ENCODE data around the gene SLC5A5. TPM values are rescaled to one million over a fixed set of nuclear protein-coding genes. Genes with fewer than 3 reads are reported as not detected.

SLC5A5 gene
- total RNA-seq, 2 experiments from 2014 or later: 1.0 to 1.3 TPM

DNA sequence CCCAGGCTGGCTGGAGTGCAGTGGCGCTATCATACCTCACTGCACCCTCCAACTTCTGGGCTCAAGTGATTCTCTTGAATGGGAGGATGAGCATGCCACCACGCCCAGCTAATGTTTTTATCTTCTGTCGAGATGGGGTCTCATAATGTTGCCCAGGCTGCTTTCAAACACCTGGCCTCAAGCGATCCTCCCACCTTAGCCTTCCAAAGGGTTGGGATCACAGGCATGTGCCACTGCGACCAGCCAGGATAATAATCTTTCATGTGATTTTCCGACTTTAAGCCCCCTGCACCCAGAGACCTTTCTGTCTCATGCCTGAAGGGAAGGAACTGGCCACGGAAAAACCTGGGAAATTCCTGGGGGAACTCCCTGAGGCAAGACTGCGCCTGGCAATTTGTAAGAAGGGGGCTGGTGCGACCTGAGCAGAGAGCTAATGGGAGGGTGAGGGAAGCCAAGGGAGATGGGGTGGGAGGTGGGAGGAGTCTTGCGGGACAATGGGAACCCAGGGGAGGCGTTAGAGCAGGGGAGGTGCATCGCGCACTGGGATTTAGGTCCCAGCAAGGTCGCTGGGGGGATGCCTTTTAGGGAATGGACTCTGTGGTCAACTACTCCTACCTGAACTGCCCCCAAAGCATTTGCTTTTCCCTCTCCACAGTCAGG is 59.9 kb downstream of the SLC5A5 start:
- peaks cover 9% of the 10 kb centered on the region for H3K36me3 Mint-ChIP-seq (ENCODE audit: low read depth)
- H3K27ac Mint-ChIP-seq: no peak overlapping the region
- intact Hi-C loops (cut with DNase I, micrococcal nuclease): loop anchor here (1.0 to 5.0 kb wide), 7 partner anchors 57 to 221 kb away; partner anchors contain the start of genes RPL18A (in 2 of the 2), B3GNT3 (in 1 of the 2), MAP1S (in 1 of the 2) and SLC5A5 (in 1 of the 2)
- no peak for ATAC-seq
- DNase-seq: peak; percentile 38
- H3K4me1 Mint-ChIP-seq: peaks cover 18% of the 10 kb centered on the region
- POLR2A ChIA-PET: interaction anchor here (1.0 to 1.5 kb wide), 6 partner anchors 60 to 206 kb away, joined by 3 to 38 read pairs (median 8); partner anchors contain the start of genes RPL18A and SLC5A5
- H3K27me3 Mint-ChIP-seq: peaks cover 2% of the 10 kb centered on the region
- H3K9me3 Mint-ChIP-seq (ENCODE audit: low read depth): no peaks in the 10 kb centered on the region
- peak overlapping the region; percentile 51 for H3K4me3 Mint-ChIP-seq
- CTCF ChIA-PET: interaction anchor here (0.6 to 5.1 kb wide), 18 partner anchors 11 to 326 kb away, joined by 3 to 102 read pairs (median 6); partner anchors contain the start of genes JAK3, MPV17L2, RPL18A and SLC5A5

DNA sequence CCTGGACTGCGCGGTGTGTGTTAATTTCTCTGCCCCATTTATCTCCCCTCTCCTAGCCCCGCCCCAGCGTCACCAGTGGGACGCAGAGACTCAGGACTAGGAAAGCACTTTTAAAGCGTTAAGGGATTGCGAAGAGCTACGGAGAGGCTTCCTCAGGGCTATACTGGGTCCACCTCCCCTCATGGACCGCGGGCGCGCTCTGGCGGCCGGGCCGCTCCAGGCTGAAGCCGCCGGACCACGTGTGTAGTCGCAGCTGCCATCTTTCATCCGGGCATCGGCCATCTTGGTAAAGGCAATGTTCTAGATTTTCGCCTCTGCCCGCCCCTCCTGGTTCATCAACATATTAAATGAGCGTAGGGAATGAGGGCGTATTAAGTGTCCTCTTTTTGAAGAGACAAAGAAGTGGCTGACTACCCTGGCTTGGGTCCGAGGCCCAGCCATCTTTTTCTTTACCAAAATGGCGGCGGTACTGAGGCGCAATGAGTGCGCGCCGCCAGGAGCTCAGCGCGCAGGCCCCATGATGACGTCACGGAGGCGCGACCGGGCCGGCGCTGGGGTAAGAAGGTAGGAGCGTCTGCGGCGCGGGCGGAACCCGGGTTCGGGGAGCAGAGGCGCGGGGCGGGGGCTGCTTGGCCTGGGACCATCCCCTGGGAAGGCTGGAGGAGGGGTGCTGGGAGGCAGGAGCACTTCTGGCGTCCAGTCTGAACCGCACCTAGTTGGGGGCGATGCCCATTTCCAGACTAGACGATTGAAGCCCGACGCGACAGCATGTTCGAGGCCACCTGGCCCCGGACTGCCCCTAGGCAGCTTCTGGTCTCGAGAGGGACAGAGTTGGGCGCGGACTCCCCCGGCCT is 61.0 kb downstream of the SLC5A5 start, which contains the start of gene CCDC124:
Gene CCDC124, plus strand, starts transcription at position 531 of the 854 bp plus-strand sequence. CDS start 3,406 bp downstream, outside the sequence.
- Mint-ChIP-seq H3K27me3 (no peaks in the 10 kb centered on the region), H3K36me3 (ENCODE audit: low read depth) (peaks cover 11% of the 10 kb centered on the region), H3K27ac (peak within 1 kb of the TSS; percentile 92), H3K9me3 (ENCODE audit: low read depth) (no peaks in the 10 kb centered on the region), H3K4me3 (peak within 1 kb of the TSS; percentile 88), H3K4me1 (peaks cover 18% of the 10 kb centered on the region)
- intact Hi-C loops (cut with DNase I, micrococcal nuclease): loop anchor here (1.0 to 5.0 kb wide), 8 partner anchors 15 to 220 kb away; partner anchors contain the start of genes RPL18A (in 2 of the 2), B3GNT3 (in 1 of the 2), MAP1S (in 1 of the 2) and SLC5A5 (in 1 of the 2)
- ChIA-PET POLR2A (interaction anchor here (0.7 to 1.5 kb wide), 8 partner anchors 61 to 349 kb away, joined by 3 to 38 read pairs (median 6); partner anchors contain the start of genes JUND, RPL18A and SLC5A5), CTCF (interaction anchor here (0.5 to 5.1 kb wide), 30 partner anchors 10 to 317 kb away, joined by 3 to 102 read pairs (median 5); partner anchors contain the start of genes ARRDC2, JAK3, MPV17L2 and RPL18A)
- peak; percentile 96 for DNase-seq
- peak; percentile 98 for ATAC-seq

DNA sequence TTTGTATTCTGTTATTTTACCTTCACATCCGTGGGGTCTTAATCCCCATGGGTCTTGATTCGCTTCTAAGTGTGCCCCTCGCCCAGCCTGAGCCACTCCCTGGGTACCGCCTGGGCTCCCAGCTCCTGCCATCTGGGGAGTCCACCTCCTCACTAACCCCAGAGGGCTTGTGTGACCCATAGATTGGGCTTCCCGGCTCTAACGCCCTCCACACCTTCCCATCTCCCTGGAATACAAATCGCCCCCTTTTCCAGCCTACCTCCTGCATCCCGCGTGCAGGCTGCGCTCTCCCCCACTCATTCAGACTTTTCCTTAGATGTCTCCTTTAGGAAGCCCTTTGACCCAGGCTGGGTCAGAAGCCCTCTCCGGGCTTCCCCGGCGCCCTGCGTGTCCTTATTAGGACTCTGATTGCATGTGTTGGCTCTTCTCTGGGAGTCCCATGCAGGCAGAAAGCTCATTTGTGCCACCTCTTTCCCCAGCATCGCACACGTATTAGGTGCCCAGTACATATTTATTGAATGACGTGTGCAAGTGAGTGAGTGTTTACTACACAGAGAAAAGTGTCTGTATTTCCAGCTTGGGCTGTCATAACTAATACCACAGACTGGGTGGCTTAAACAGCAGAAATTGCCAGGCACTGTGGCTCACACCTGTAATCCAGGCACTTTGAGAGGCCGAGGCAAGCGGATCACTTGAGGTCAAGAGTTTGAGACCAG is 61.8 kb downstream of the SLC5A5 start:
- peak overlapping the region; percentile 88 for H3K4me3 Mint-ChIP-seq
- ChIA-PET POLR2A (interaction anchor here (0.6 to 1.5 kb wide), 9 partner anchors 62 to 348 kb away, joined by 3 to 38 read pairs (median 4); partner anchors contain the start of genes JUND, RPL18A and SLC5A5), CTCF (interaction anchor here (0.5 to 5.1 kb wide), 30 partner anchors 11 to 359 kb away, joined by 3 to 102 read pairs (median 5); partner anchors contain the start of genes ARRDC2, JAK3, RPL18A and SLC5A5)
- intact Hi-C loops (cut with DNase I, micrococcal nuclease): loop anchor here (1.0 to 5.0 kb wide), 3 partner anchors 14 to 136 kb away; partner anchors contain the start of genes B3GNT3 (in 1 of the 2) and SLC5A5 (in 1 of the 2)
- DNase-seq (no peak), ATAC-seq (no peak)
- H3K4me1 Mint-ChIP-seq: peaks cover 18% of the 10 kb centered on the region
- peaks cover 12% of the 10 kb centered on the region for H3K36me3 Mint-ChIP-seq (ENCODE audit: low read depth)
- peak overlapping the region; percentile 92 for H3K27ac Mint-ChIP-seq
- H3K27me3 Mint-ChIP-seq: no peaks in the 10 kb centered on the region
- H3K9me3 Mint-ChIP-seq (ENCODE audit: low read depth): no peaks in the 10 kb centered on the region

DNA sequence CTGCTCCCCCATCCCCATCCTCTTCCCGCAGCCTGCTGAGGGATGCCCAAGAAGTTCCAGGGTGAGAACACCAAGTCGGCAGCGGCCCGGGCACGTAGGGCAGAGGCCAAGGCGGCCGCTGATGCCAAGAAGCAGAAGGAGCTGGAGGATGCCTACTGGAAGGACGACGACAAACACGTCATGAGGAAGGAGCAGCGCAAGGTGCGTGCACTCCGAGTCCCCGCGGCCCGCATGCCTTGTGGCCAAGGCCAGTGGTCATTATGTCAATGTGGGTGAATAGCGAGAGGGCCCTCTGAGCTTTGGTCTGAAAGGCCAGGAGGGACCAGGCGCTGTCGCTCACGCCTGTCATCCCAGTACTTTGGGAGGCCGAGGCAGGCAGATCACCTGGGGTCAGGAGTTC is 64.6 kb downstream of the SLC5A5 start:
- no peaks in the 10 kb centered on the region for H3K9me3 Mint-ChIP-seq (ENCODE audit: low read depth)
- intact Hi-C loops (cut with DNase I, micrococcal nuclease): no loop called here
- peaks cover 20% of the 10 kb centered on the region for H3K36me3 Mint-ChIP-seq (ENCODE audit: low read depth)
- ATAC-seq: no peak
- no peak overlapping the region for H3K4me3 Mint-ChIP-seq
- peaks cover 13% of the 10 kb centered on the region for H3K4me1 Mint-ChIP-seq
- no peak overlapping the region for H3K27ac Mint-ChIP-seq
- H3K27me3 Mint-ChIP-seq: no peaks in the 10 kb centered on the region
- ChIA-PET CTCF (interaction anchor here (5.0 kb wide), 1 partner anchor 60 kb away, joined by 102 read pairs; no protein-coding TSS in a partner anchor), POLR2A (interaction anchor here (0.7 kb wide), 1 partner anchor 59 kb away, joined by 4 read pairs; no protein-coding TSS in a partner anchor)
- no peak for DNase-seq

DNA sequence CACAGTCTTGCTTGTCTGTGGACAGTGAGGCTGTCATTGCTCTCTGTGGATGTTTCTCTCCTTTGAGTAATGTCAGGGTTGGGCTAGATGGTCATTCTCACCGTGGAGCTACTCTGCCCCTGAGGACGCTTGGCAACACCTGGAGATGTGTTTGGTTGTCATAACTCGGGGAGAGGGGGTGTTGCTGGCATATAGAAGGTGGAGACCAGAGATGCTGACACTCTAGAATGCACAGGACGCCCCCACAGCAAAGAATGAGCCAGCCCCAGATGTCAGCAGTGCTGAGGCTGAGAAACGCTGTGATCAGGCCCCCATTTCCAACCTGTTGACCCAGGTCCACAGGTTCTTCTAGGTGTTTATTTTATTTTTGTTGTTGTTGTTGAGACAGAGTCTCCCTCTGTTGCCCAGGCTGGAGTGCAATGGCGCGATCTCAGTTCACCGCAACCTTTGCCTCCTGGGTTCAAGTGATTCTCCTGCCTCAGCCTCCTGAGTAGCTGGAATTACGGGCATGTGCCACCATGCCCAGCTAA is 65.7 kb downstream of the SLC5A5 start:
- Mint-ChIP-seq H3K27me3 (no peaks in the 10 kb centered on the region), H3K27ac (no peak overlapping the region), H3K4me1 (peaks cover 6% of the 10 kb centered on the region), H3K4me3 (no peak overlapping the region), H3K9me3 (ENCODE audit: low read depth) (no peaks in the 10 kb centered on the region), H3K36me3 (ENCODE audit: low read depth) (peaks cover 23% of the 10 kb centered on the region)
- DNase-seq (no peak), ATAC-seq (no peak)
- ChIA-PET POLR2A (interaction anchor here (0.6 to 1.2 kb wide), 2 partner anchors 78 to 191 kb away, joined by 3 to 4 read pairs; partner anchors contain the start of gene RPL18A), CTCF (interaction anchor here (0.5 to 5.0 kb wide), 18 partner anchors 8 to 552 kb away, joined by 3 to 102 read pairs (median 4); partner anchors contain the start of gene RPL18A)
- intact Hi-C loops (cut with DNase I, micrococcal nuclease): no loop called here

DNA sequence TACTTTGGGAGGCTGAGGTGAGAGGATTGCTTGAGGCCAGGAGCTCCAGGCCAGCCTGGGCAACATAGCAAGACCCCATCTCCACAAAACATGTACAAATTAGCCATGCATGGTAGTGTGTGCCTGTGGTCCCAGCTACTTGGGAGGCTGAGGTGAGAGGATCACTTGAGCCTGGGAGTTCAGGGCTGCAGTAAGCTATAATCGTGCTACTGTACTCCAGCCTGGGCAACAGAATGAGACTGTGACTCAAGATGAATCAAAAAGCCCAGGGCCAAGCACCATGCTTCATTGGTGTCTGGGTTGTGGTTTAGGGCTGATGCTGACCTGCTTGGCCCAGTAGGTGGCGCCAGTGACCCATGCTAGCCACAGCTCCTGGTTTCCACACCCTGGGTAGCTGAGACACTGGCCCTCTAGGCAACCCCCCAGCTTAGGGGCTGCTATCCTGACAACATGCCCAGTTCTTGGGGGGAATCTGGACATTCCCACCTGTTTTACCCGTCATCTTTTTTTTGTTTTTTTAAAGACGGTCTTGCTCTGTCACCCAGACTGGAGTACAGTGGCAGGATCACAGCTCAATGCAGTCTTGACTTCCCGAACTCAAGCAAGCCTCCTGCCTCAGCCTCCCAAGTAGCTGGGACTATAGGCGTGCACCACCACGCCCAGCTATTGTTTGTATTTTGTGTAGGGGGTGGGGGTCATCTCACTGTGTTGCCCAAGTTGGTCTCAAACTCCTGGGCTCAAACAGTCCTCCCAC is 66.5 kb downstream of the SLC5A5 start:
- no peaks in the 10 kb centered on the region for H3K9me3 Mint-ChIP-seq (ENCODE audit: low read depth)
- peaks cover 23% of the 10 kb centered on the region for H3K36me3 Mint-ChIP-seq (ENCODE audit: low read depth)
- ATAC-seq (peak; percentile 98), DNase-seq (peak; percentile 92)
- peaks cover 6% of the 10 kb centered on the region for H3K4me1 Mint-ChIP-seq
- no peaks in the 10 kb centered on the region for H3K27me3 Mint-ChIP-seq
- H3K4me3 Mint-ChIP-seq: no peak overlapping the region
- POLR2A ChIA-PET: interaction anchor here (1.0 to 1.2 kb wide), 2 partner anchors 58 to 79 kb away, joined by 3 to 12 read pairs; partner anchors contain the start of gene RPL18A
- CTCF ChIA-PET: interaction anchor here (0.5 to 5.0 kb wide), 30 partner anchors 8 to 558 kb away, joined by 3 to 102 read pairs (median 4); partner anchors contain the start of genes ARRDC2, MPV17L2 and RPL18A
- H3K27ac Mint-ChIP-seq: no peak overlapping the region
- intact Hi-C loops (cut with DNase I, micrococcal nuclease): loop anchor here (1.0 to 2.0 kb wide), 3 partner anchors 58 to 121 kb away; no protein-coding TSS in a partner anchor

DNA sequence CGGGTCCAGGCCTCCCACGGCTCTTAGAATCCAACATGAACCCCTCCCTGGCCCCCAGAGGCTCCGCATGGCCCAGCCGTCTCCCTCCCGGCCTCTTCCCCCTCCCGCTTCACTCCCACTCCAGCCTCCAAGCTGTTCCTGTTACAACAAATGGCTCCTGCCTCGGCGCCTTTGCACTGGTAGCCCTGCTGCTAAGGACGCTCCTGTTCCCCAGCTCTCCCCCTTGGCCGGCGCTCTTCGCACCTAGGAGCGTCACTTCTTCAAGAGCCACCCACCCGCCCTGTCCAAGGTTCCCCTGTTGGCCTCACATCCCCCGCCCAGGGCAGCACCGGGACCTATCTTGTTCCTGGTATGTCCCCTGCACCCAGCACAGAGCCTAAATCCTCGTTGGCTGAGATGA is 70.4 kb downstream of the SLC5A5 start:
- DNase-seq (no peak), ATAC-seq (no peak)
- H3K9me3 Mint-ChIP-seq (ENCODE audit: low read depth): no peaks in the 10 kb centered on the region
- H3K4me3 Mint-ChIP-seq: no peak overlapping the region
- CTCF ChIA-PET: interaction anchor here (6.5 kb wide), 1 partner anchor 55 kb away, joined by 76 read pairs; no protein-coding TSS in a partner anchor
- POLR2A ChIA-PET: no interaction called here
- no peaks in the 10 kb centered on the region for H3K27me3 Mint-ChIP-seq
- peaks cover 13% of the 10 kb centered on the region for H3K4me1 Mint-ChIP-seq
- intact Hi-C loops (cut with DNase I, micrococcal nuclease): no loop called here
- H3K36me3 Mint-ChIP-seq (ENCODE audit: low read depth): peaks cover 18% of the 10 kb centered on the region
- H3K27ac Mint-ChIP-seq: no peak overlapping the region

DNA sequence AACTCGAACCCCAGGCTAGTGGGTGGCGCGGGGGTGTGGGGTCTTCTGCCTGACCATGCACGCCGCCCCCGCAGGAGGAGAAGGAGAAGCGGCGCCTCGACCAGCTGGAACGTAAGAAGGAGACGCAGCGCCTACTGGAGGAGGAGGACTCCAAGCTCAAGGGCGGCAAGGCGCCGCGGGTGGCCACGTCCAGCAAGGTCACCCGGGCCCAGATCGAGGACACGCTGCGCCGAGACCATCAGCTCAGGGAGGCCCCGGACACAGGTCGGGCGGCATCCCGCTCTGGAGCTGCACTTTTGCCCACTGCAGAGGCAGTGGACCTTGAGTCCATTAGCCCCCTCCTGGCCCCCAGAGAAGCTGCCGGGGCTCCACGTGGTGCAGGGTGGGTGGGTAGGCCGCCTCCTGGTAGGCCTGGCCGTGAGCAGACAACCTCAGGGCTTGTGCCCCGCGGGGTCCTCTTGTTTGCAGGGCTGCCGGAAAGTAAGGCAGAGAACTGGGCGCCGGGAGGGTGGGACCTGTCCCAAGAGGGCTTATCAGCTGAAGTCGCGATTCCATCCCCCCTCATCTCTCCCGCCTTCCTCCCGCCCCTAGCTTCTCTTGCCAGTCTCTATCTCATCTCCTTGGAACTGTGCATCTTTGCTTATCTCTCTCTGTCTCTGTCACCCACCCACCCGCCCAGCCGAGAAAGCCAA is 71.0 kb downstream of the SLC5A5 start:
- DNase-seq: no peak
- no peak overlapping the region for H3K4me3 Mint-ChIP-seq
- no peaks in the 10 kb centered on the region for H3K9me3 Mint-ChIP-seq (ENCODE audit: low read depth)
- H3K36me3 Mint-ChIP-seq (ENCODE audit: low read depth): peaks cover 16% of the 10 kb centered on the region
- ChIA-PET CTCF (interaction anchor here (0.6 to 6.5 kb wide), 3 partner anchors 12 to 54 kb away, joined by 3 to 76 read pairs (median 3); no protein-coding TSS in a partner anchor), POLR2A (no interaction called here)
- H3K27me3 Mint-ChIP-seq: no peaks in the 10 kb centered on the region
- intact Hi-C loops (cut with DNase I, micrococcal nuclease): no loop called here
- no peak for ATAC-seq
- no peak overlapping the region for H3K27ac Mint-ChIP-seq
- peaks cover 17% of the 10 kb centered on the region for H3K4me1 Mint-ChIP-seq
